ENCODE measurements around the gene ZNF212.

ZNF212 gene

GRCh38 chr7:149205690-149206381 is 33.6 kb upstream of the ZNF212 start:
- peaks cover 91% of the 10 kb centered on the region for H3K36me3 ChIP-seq
- TF ChIP-seq CTCF (IDR thresholded peaks at IDR 0.05) = no peak
- H3K9me3 ChIP-seq = no peaks in the 10 kb centered on the region

DNA sequence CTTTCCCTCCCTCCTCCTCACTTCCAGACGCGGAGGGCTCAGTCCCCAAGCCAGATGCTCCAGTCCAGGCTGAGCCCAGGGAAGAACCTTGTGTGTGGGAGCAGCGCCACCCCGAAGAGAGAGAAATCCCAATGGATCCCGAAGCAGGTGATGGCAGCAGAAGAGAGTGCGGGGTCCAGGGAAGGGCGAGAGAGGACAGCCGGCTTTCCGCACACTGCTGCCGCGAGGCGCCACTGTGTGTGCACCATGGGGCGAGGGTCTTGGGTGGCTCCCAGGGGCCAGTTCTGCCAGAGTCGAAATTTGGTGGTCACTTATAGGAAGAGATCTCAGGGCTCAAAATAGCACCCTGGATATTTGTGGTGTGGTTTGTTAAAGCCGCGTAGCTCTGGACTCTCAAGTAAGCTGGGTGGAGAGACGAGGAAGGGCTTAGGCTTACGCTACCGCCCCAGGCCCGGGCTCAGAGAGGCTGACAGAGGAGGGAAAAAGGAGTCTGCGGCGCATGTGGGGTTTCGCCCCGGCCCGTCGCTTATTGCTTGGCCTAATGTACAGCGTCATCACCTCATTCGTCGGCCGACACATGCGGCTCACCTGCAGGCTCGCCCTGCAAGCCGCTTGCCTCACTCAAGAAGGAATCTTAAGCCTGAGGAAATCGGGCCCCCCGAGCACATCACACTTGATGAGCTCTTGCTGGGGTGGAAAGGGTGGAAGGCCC is 32.0 kb upstream of the ZNF212 start:
- H3K9me3 ChIP-seq = no peaks in the 10 kb centered on the region
- no peak overlapping the region for H3K4me3 ChIP-seq (ENCODE audit: low read depth in 1 of 2, low read length in 1 of 2)
- peaks cover 91% of the 10 kb centered on the region for H3K36me3 ChIP-seq
- no peak overlapping the region for H3K27ac ChIP-seq
- H3K27me3 ChIP-seq = no peaks in the 10 kb centered on the region
- no peak for TF ChIP-seq CTCF (IDR thresholded peaks at IDR 0.05)
- no peaks in the 10 kb centered on the region for H3K4me1 ChIP-seq (ENCODE audit: control insufficient read depth in 1 of 2, insufficient read depth in 1 of 2, low read depth in 1 of 2, low read length in 1 of 2)

More at GRCh38 chr7:149205690-149206381, 33.6 kb upstream of the ZNF212 start:
- Histone ChIP-seq H3K27ac (no peak overlapping the region), H3K4me1 (ENCODE audit: control insufficient read depth in 1 of 2, insufficient read depth in 1 of 2, low read depth in 1 of 2, low read length in 1 of 2) (no peaks in the 10 kb centered on the region), H3K4me3 (ENCODE audit: low read depth in 1 of 2, low read length in 1 of 2) (no peak overlapping the region), H3K27me3 (no peaks in the 10 kb centered on the region)

GRCh38 chr7:149209518-149210269 is 29.8 kb upstream of the ZNF212 start:
- H3K27me3 ChIP-seq = no peaks in the 10 kb centered on the region
- H3K36me3 ChIP-seq = peaks cover 91% of the 10 kb centered on the region
- H3K4me3 ChIP-seq (ENCODE audit: low read depth in 1 of 2, low read length in 1 of 2) = no peak overlapping the region
- no peaks in the 10 kb centered on the region for H3K9me3 ChIP-seq
- no peak overlapping the region for H3K27ac ChIP-seq
- TF ChIP-seq CTCF (IDR thresholded peaks at IDR 0.05) = peak; percentile 58
- H3K4me1 ChIP-seq (ENCODE audit: control insufficient read depth in 1 of 2, insufficient read depth in 1 of 2, low read depth in 1 of 2, low read length in 1 of 2) = no peaks in the 10 kb centered on the region

DNA sequence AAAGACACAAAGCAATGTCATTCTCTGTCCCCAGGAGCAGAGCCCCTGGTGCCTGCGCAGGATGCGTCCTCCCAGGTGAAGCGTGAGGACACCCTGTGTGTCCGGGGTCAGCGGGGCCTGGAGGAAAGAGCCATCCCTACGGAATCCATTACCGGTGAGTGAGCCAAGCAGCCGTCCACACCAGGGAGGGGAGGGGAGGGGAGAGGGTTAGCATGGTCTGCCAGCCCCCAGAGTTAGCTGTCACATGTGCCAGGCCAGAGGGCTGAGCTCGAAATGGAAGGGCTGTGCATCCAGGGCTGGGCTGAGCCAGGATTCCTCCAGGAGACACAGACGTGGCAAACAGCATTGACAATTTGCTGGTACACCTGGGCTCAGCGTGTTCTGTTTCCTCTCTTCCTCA is 28.9 kb upstream of the ZNF212 start:
- Histone ChIP-seq H3K4me1 (ENCODE audit: control insufficient read depth in 1 of 2, insufficient read depth in 1 of 2, low read depth in 1 of 2, low read length in 1 of 2) (no peaks in the 10 kb centered on the region), H3K27me3 (no peaks in the 10 kb centered on the region), H3K36me3 (peaks cover 96% of the 10 kb centered on the region), H3K4me3 (ENCODE audit: low read depth in 1 of 2, low read length in 1 of 2) (no peak overlapping the region), H3K27ac (no peak overlapping the region), H3K9me3 (no peaks in the 10 kb centered on the region)
- TF ChIP-seq CTCF (IDR thresholded peaks at IDR 0.05) = no peak

DNA sequence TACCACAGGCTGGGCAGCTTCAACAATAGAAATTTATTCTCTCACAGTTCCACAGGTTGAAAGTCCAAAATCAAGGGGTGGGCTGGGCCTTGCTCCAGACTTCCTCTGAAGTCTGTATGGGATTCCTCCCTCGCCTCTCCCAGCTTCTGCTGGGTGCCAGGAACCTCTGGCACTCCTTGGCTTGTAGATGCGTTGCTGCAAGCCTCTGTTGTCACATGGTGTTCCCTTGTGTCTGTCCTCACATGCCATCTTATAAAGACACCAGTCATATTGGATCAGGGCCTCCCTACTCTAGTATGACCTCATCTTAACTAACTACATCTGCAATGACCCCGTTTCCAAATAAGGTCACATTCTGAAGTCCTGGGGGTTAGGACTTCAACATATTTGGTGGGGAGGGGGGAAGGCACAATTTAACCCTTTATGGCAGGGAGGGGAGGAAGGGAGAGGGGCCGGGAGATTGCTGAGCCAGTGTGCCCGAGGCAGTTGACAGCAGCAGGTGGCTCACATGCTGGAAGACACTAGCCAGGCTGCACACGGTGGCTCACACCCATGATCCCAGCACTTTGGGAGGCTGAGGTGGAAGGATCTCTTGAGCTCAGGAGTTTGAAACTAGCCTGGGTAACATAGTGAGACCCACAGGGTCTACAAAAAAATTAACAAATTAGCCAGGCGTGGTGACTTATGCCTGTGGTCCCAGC is 25.3 kb upstream of the ZNF212 start:
- H3K4me1 ChIP-seq (ENCODE audit: control insufficient read depth in 1 of 2, insufficient read depth in 1 of 2, low read depth in 1 of 2, low read length in 1 of 2) = no peaks in the 10 kb centered on the region
- no peak for TF ChIP-seq CTCF (IDR thresholded peaks at IDR 0.05)
- no peaks in the 10 kb centered on the region for H3K9me3 ChIP-seq
- H3K27ac ChIP-seq = no peak overlapping the region
- no peak overlapping the region for H3K4me3 ChIP-seq (ENCODE audit: low read depth in 1 of 2, low read length in 1 of 2)
- peaks cover 100% of the 10 kb centered on the region for H3K36me3 ChIP-seq
- no peaks in the 10 kb centered on the region for H3K27me3 ChIP-seq
